IPS-18c (cell line): ENCODE results near the gene RNF32.
"Not testable (repeated sequence)": the region's sequence is repeated elsewhere in the genome, so short reads cannot be mapped to it uniquely, and the experiment has no call there.

Experiments used
- H3K4me3 ChIP-seq: 2 replicates; pipeline ENCODE4 v1.7.0; 2013; ENCODE audit warnings: low read depth, mild to moderate bottlenecking, low read length, moderate library complexity; ENCODE audit not compliant: insufficient read depth
- H3K9me3 ChIP-seq: one replicate; pipeline ENCODE4 v1.6.1; 2013; ENCODE audit warnings: mild to moderate bottlenecking, low read length, moderate library complexity; ENCODE audit not compliant: control insufficient read depth, insufficient read depth

RNF32 gene

GRCh38 chr7:156684661-156685060, 44.1 kb downstream of the RNF32 start:
- no peak overlapping the region for H3K4me3 ChIP-seq
- no peaks in the 10 kb centered on the region for H3K9me3 ChIP-seq

DNA sequence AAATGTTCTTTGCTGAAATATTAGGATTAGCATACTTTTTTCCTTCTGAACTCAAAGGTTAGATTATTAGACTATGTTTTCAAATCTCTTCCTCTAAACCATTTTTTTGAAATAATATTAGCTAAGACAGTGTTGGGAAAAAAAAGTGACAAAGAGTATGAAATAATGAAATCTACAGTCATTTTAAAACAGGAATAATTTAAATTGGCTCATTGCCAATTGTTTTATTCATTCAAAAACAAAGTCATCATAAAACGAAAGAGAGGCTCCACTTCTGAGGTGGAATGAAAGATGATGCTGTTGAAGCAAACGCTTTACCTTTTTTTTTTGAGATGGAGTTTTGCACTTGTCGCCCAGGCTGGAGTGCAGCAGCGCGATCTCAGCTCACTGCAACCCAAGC, 51.2 kb downstream of the RNF32 start:
- H3K9me3 ChIP-seq, result no peaks in the 10 kb centered on the region
- no peak overlapping the region for H3K4me3 ChIP-seq

GRCh38 chr7:156692849-156693248, 52.3 kb downstream of the RNF32 start:
- Histone ChIP-seq H3K4me3 (no peak overlapping the region), H3K9me3 (peaks cover under 1% of the 10 kb centered on the region)

DNA sequence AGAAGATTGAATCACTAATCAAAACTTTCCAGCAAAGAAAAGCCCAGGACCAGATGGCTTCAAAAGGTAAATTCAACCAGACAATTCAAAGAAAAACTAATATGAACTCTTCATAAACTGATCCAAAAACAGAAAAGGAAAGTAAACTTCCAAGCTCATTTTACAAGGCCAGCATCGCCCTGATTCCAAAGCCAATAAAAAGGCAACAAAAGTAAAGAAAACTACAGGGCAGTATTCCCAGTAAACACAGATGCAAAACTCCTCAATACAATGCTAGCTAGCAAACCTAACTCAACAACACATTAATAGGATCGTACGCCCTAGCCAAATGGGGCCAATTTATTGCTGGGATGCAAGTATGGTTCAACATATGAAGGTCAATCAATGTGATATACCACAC, 53.1 kb downstream of the RNF32 start:
- Histone ChIP-seq H3K9me3 (peaks cover 3% of the 10 kb centered on the region), H3K4me3 (no peak overlapping the region)

GRCh38 chr7:156697283-156697682, 56.7 kb downstream of the RNF32 start:
- H3K9me3 ChIP-seq, H3K4me3 ChIP-seq: not testable (repeated sequence)

GRCh38 chr7:156698512-156698911, 57.9 kb downstream of the RNF32 start:
- not testable (repeated sequence) for H3K4me3 ChIP-seq, H3K9me3 ChIP-seq

DNA sequence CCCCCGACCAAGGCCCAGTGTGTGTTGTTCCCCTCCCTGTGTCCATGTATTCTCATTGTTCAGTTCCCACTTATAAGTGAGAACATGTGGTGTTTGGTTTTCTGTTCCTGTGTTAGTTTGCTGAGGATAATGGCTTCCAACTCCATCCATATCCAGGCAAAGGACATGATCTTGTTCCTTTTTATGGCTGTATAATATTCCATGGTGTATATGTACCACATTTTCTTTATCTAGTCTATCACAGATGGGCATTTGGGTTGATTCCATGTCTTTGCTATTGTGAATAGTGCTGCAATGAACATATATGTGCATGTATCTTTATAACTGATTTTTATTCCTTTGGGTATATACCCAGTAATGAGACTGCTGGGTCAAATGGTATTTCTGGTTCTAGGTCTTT, 61.2 kb downstream of the RNF32 start:
- not testable (repeated sequence) for H3K9me3 ChIP-seq, H3K4me3 ChIP-seq

- H3K4me3 ChIP-seq, result no peak overlapping the region
These were observed 61.8 kb downstream of the RNF32 start for GRCh38 chr7:156702399-156702798.

DNA sequence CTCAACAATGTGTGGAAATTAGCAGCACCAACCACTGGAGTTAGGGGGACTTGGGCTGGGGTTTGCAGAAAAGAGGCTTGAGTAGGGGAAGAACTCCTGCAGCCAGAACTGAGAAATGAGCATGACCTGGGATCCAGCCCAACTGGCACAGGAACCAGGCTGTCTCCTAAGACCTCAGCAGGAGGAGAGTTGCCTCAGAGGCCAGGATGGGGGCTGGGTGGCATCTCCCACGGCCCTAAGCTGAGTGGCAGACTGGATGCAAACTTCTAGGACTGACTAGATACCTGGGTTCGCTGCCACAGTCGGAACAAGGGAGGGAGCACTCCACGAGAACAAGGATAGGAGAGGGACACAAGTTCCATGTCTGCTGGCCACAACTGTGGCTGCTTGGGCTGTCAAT, 62.6 kb downstream of the RNF32 start:
- Histone ChIP-seq H3K4me3 (no peak overlapping the region), H3K9me3 (no peaks in the 10 kb centered on the region)

More at GRCh38 chr7:156702399-156702798, 61.8 kb downstream of the RNF32 start:
- H3K9me3 ChIP-seq, result peaks cover 3% of the 10 kb centered on the region

DNA sequence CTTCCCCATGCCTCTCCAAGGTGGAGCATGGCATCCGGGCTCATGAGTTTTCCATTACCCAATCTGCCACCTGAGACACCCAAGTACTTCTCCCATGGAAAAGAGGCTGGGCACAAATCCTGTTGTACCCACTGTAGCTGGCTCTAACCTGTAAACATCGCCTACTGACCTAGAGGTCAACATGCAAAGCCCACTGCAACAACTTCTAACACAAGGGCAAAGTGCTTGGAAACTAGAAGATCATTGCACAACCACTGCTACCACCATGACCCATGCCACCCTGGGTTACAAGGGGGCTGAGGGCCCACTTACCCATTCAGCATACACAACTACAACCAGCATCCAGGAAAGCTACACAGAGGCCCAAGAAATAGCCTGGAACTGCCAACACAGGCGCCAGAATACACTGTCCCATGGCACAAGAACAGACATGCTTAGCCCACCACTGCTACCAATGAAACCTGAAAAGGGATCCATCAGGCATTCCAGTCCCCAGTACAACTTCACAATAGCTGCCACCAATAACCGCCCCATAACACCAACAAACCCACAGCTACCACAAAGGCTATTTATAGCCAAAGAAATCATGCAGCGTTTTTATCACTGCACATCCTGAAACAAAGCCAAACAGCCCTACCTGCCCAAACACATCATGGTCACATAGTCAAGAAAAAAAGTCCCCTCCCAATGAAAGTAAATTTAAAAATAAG, 63.4 kb downstream of the RNF32 start:
- Histone ChIP-seq H3K9me3 (no peaks in the 10 kb centered on the region), H3K4me3 (no peak overlapping the region)

GRCh38 chr7:156722043-156722826, 81.7 kb downstream of the RNF32 start:
- no peak overlapping the region for H3K4me3 ChIP-seq

GRCh38 chr7:156725073-156725472, 84.5 kb downstream of the RNF32 start:
- H3K9me3 ChIP-seq, result no peaks in the 10 kb centered on the region
- no peak overlapping the region for H3K4me3 ChIP-seq

More at GRCh38 chr7:156722043-156722826, 81.7 kb downstream of the RNF32 start:
- no peaks in the 10 kb centered on the region for H3K9me3 ChIP-seq

GRCh38 chr7:156725936-156726335, 85.4 kb downstream of the RNF32 start:
- Histone ChIP-seq H3K4me3 (no peak overlapping the region), H3K9me3 (no peaks in the 10 kb centered on the region)
